GM10248 (cell line): ENCODE data around the gene NTSR1.

Source experiments
- CTCF ChIA-PET: fragments of 300-600 bp; sonication (Branson Sonifier 250); formaldehyde crosslinking; extraction: SDS; loops from one replicate; lab custom pipeline; 2021; ENCODE audit warnings: antibody characterized with exemption; lab: Yijun Ruan, JAX
- POLR2A ChIA-PET: fragments of 350-650 bp; sonication (Branson Sonifier 250); formaldehyde crosslinking; extraction: SDS; loops from one replicate; lab custom pipeline; 2020; ENCODE audit warnings: antibody characterized with exemption; lab: Yijun Ruan, JAX
- DNase-seq: peaks from one replicate; pipeline ENCODE4 v3.0.0; 2012; ENCODE audit errors: extremely low spot score
- CTCF ChIP-seq: IDR thresholded peaks from 2 replicates; pipeline ENCODE4 v1.5.1; 2012; ENCODE audit warnings: mild to moderate bottlenecking, low read depth; ENCODE audit errors: extremely low read depth, missing control alignments, control extremely low read depth

The NTSR1 gene

DNA sequence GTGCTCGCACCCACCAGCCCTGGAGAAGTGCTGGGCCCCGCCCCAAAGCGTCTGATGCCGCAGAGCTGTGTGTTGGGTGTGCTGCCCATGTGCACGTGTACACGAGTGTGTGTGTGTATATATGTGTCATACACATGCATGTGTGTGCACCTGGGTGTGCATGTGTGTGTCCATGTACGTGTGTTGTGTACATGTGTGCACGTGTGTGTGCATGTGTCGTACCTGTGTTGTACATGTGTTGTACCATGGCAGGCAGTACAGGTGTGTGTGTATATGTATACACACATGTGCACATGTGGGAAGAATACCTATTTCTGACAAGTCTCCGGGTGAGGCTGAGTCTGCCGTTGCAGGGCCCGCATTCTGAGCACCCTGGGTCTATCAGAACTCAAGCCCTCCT, 81.4 kb downstream of the NTSR1 start:
- DNase-seq = no peak
- ChIA-PET POLR2A (no interaction called here), CTCF (interaction anchor here (0.8 to 5.4 kb wide), 8 partner anchors 25 to 291 kb away, joined by 3 to 36 read pairs (median 4); no protein-coding TSS in a partner anchor)
- no peak for TF ChIP-seq CTCF

DNA sequence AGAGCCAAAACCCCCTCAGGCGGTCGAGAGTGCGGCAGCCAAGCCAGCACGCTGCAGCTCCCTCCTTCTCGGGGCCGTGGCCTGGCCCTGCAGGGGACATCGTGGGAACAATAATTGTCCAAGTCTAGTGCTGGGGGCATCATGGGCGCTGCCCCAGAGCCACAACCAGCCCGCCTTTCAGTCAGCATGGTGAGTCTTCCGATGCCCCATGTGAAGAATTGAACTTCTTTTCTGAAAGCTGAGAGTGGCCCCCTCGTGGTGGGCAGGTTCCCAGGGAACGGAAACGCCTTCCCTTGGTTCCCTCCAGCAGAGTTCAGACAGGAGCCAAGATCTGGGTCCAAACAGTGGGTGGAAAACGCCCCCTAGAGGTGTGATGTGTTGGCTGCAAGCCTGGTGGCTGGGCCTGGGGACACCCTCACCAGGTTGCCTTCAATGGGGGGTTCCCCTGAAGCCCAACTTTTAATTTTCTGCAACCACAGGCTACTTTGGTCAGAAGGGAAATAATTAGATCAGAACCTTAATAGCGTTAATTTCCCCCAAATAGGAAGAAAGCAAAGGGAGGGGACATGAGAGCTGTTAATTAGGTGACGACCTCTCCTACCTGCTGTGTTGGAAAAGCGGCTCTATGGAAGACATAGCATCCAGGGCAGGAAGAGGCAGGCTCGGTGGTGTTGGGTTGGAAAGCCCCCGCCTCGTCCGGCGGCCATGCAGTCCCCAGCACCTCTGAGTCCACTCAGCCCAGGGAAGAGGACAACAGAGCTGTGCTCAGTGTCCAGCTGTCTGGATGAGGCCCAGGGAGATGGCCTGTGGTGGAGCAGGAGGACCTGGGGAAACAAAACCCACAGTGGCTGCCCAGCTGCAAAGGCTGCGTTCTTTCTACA, 82.9 kb downstream of the NTSR1 start:
- POLR2A ChIA-PET = no interaction called here
- CTCF ChIA-PET = interaction anchor here (0.6 to 5.4 kb wide), 38 partner anchors 9 to 488 kb away, joined by 3 to 36 read pairs (median 4); partner anchors contain the start of gene SLCO4A1
- peak; percentile 81 for DNase-seq
- TF ChIP-seq CTCF = peak; percentile 94

DNA sequence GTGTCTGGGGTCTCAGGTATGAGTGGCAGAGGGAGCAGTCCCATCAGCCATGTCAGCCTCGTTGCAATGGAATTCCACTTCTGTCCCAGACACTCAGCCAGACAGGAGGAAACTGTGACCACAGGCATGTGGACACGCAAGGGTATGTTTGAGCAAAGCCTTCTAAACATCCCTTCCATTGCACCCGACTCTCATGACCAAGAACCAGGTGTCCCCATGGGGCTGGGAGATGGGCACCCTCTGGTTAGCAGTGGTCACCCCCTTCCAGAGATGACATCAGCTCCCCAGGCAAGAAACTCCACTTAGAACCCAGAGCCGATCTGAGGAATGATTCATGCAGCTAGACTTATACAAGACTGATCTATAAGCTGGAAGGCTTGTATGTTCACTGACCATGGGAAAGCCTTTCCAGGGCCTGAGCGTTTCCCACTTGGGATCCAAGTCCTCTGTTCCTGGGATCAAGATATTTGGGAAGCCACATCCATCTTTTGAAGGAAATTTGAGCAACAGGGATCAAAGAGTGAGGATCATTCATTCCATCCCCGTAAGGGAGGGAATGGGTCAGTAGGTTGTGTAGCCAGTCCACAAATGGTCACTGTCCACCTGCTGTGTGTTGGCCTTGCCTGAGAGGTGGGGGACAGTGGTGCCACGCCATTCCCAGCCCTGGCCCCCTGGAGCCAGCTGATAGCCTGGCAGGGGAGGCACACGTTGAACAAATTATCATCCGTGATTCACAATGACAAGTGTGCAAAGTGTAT, 83.7 kb downstream of the NTSR1 start:
- no peak for TF ChIP-seq CTCF
- ChIA-PET POLR2A (no interaction called here), CTCF (interaction anchor here (0.7 to 5.4 kb wide), 30 partner anchors 10 to 393 kb away, joined by 3 to 36 read pairs (median 7); partner anchors contain the start of gene SLCO4A1)
- DNase-seq = no peak

- no peak for DNase-seq
- no peak for TF ChIP-seq CTCF
- ChIA-PET POLR2A (no interaction called here), CTCF (interaction anchor here (1.2 to 5.4 kb wide), 13 partner anchors 15 to 492 kb away, joined by 3 to 36 read pairs (median 8); no protein-coding TSS in a partner anchor)
These were observed 84.5 kb downstream of the NTSR1 start for GRCh38 chr20:62792940-62793756.

- ChIA-PET CTCF (interaction anchor here (1.1 to 2.0 kb wide), 6 partner anchors 14 to 493 kb away, joined by 3 to 9 read pairs (median 4); no protein-coding TSS in a partner anchor), POLR2A (interaction anchor here (1.0 kb wide), 2 partner anchors 68 to 143 kb away, joined by 3 read pairs; partner anchors contain the start of gene TCFL5)
- no peak for TF ChIP-seq CTCF
- DNase-seq = no peak
These were observed 85.0 kb downstream of the NTSR1 start for GRCh38 chr20:62793757-62794006.
